Small intestine (tissue), 7 donors: ENCODE results near the gene IL1R2. TPM values are rescaled to one million over a fixed set of nuclear protein-coding genes. Genes with fewer than 3 reads are reported as not detected.

Experiments
- DNase-seq, 2 donors: peaks; one replicate each; pipeline versions ENCODE4 v3.0.0 to v3.0.0-alpha.2; 2013
- FAIRE-seq: peaks from 2 replicates; lab custom pipeline; 2012; peaks lifted over from hg19 to GRCh38; lab: Jason Lieb, UNC
- H3K27ac ChIP-seq, 3 donors: one replicate each; pipeline ENCODE4 v1.5.1; 2013; ENCODE audit warnings: low read length in 2 of 3, mild to moderate bottlenecking in 2 of 3, control low read depth in 1 of 3, inconsistent platforms in 1 of 3, low read depth in 1 of 3, moderate library complexity in 1 of 3
- H3K27me3 ChIP-seq, 3 donors: one replicate each; pipeline ENCODE4 v1.6.1; 2013; ENCODE audit warnings: low read length in 3 of 3, inconsistent platforms in 1 of 3; ENCODE audit not compliant: control insufficient read depth in 3 of 3, insufficient read depth in 3 of 3
- H3K36me3 ChIP-seq, 3 donors: one replicate each; pipeline ENCODE4 v1.6.1; 2013; ENCODE audit warnings: low read length in 3 of 3, inconsistent platforms in 1 of 3, low read depth in 1 of 3, mild to moderate bottlenecking in 1 of 3, moderate library complexity in 1 of 3; ENCODE audit not compliant: control insufficient read depth in 3 of 3, insufficient read depth in 2 of 3
- H3K4me1 ChIP-seq, 3 donors: one replicate each; pipeline ENCODE4 v1.6.1; 2013; ENCODE audit warnings: low read length in 2 of 3, inconsistent platforms in 1 of 3, low read depth in 1 of 3, mild to moderate bottlenecking in 1 of 3, moderate library complexity in 1 of 3; ENCODE audit not compliant: control insufficient read depth in 3 of 3, insufficient read depth in 2 of 3
- H3K4me3 ChIP-seq, 3 donors: one replicate each; pipeline ENCODE4 v1.5.1; 2013; ENCODE audit warnings: low read length in 3 of 3, control low read depth in 1 of 3, inconsistent platforms in 1 of 3, low read depth in 1 of 3, mild to moderate bottlenecking in 1 of 3, moderate library complexity in 1 of 3
- H3K9me3 ChIP-seq, 2 donors: one replicate each; pipeline ENCODE4 v1.6.1; 2013; ENCODE audit warnings: low read depth in 1 of 2, low read length in 1 of 2; ENCODE audit not compliant: control insufficient read depth in 2 of 2, insufficient read depth in 1 of 2
- WGBS, 3 donors: extraction: QIAGEN DNeasy Blood & Tissue Kit; methylation state at CpG; one replicate each; pipeline ENCODE4 v1.1.7; 2013; 5-methylcytosine and 5-hydroxymethylcytosine counted together
- polyA plus RNA-seq, 4 donors: library from polyadenylated mRNA; stranded (reverse) in 3 of 4; unstranded in 1 of 4; fragments of 200-250 nt in 3 of 4; fragments of 120-200 nt in 1 of 4; gene quantifications; one replicate each; pipeline versions ENCODE4 v1.2.1 to v1.2.3, GENCODE V29; 2013
- donor health status: healthy with polysubstance abuse.
- donor health status: control.
- donor health status: control.
- donor health status: Bipolar disorder and iron deficiency.
- donor health status: healthy.

IL1R2 gene
- polyA plus RNA-seq, 4 donors: 1.5 to 5.2 (median 2.7) TPM

GRCh38 chr2:102070058-102070642, 78.4 kb downstream of the IL1R2 start:
- H3K27me3 ChIP-seq: no peaks in the 10 kb centered on the region
- H3K4me3 ChIP-seq: no peak overlapping the region
- peak in 1 of 2 donors; percentile 52 for DNase-seq
- 40 to 46% (median 45%) methylated on average over 8 of the region's 8 CpGs for WGBS, 3 donors
- peaks cover 0 to 13% of the 10 kb centered on the region in 2 donors for H3K9me3 ChIP-seq
- H3K4me1 ChIP-seq: peaks cover 0 to 17% (median 5%) of the 10 kb centered on the region in 3 donors
- FAIRE-seq: no peak
- H3K27ac ChIP-seq: peak overlapping the region in 2 of 3 donors; percentile 70 to 88
- H3K36me3 ChIP-seq: no peaks in the 10 kb centered on the region

GRCh38 chr2:102072741-102073140, 81.0 kb downstream of the IL1R2 start:
- WGBS, 3 donors: 77 to 88% (median 80%) methylated on average over 5 of the region's 5 CpGs
- FAIRE-seq (no peak), DNase-seq (no peak)
- Histone ChIP-seq H3K36me3 (no peaks in the 10 kb centered on the region), H3K9me3 (no peaks in the 10 kb centered on the region), H3K27me3 (no peaks in the 10 kb centered on the region), H3K27ac (peak overlapping the region in 1 of 3 donors; percentile 29), H3K4me1 (peaks cover 0 to 14% (median 5%) of the 10 kb centered on the region in 3 donors), H3K4me3 (no peak overlapping the region)

GRCh38 chr2:102073168-102073724, 81.5 kb downstream of the IL1R2 start:
- Histone ChIP-seq H3K27ac (peak overlapping the region in 1 of 3 donors; percentile 29), H3K27me3 (no peaks in the 10 kb centered on the region), H3K36me3 (no peaks in the 10 kb centered on the region), H3K4me3 (no peak overlapping the region), H3K9me3 (no peaks in the 10 kb centered on the region), H3K4me1 (peaks cover 0 to 14% (median 5%) of the 10 kb centered on the region in 3 donors)
- FAIRE-seq: no peak
- DNase-seq: no peak
- 89 to 94% (median 92%) methylated on average over 2 of the region's 2 CpGs for WGBS, 3 donors

- no peak overlapping the region for H3K27ac ChIP-seq
- DNase-seq: no peak
- 69 to 76% (median 76%) methylated on average over 6 of the region's 6 CpGs for WGBS, 3 donors
These were observed 82.5 kb downstream of the IL1R2 start for GRCh38 chr2:102074152-102074783.

GRCh38 chr2:102075479-102075878, 83.7 kb downstream of the IL1R2 start:
- H3K27me3 ChIP-seq: no peaks in the 10 kb centered on the region
- H3K9me3 ChIP-seq: no peaks in the 10 kb centered on the region
- FAIRE-seq (no peak), DNase-seq (no peak)
- no peaks in the 10 kb centered on the region for H3K36me3 ChIP-seq
- H3K4me1 ChIP-seq: peaks cover 0 to 2% (median 0%) of the 10 kb centered on the region in 3 donors
- no peak overlapping the region for H3K27ac ChIP-seq
- no peak overlapping the region for H3K4me3 ChIP-seq
- 15 to 63% (median 37%) methylated on average over 2 of the region's 2 CpGs for WGBS, 3 donors

More at GRCh38 chr2:102074152-102074783, 82.5 kb downstream of the IL1R2 start:
- no peak for FAIRE-seq
- no peaks in the 10 kb centered on the region for H3K36me3 ChIP-seq
- H3K4me1 ChIP-seq: peaks cover 0 to 12% (median 5%) of the 10 kb centered on the region in 3 donors
- no peaks in the 10 kb centered on the region for H3K27me3 ChIP-seq
- H3K9me3 ChIP-seq: no peaks in the 10 kb centered on the region
- H3K4me3 ChIP-seq: no peak overlapping the region

- no peak for FAIRE-seq
- Histone ChIP-seq H3K4me3 (no peak overlapping the region), H3K36me3 (no peaks in the 10 kb centered on the region), H3K4me1 (no peaks in the 10 kb centered on the region), H3K27ac (no peak overlapping the region), H3K27me3 (no peaks in the 10 kb centered on the region), H3K9me3 (no peaks in the 10 kb centered on the region)
- DNase-seq: no peak
These were observed 84.8 kb downstream of the IL1R2 start for GRCh38 chr2:102076512-102076911.

Other genes starting within 250 kb of the IL1R2 start
- gene IL1R1, start 150.8 kb downstream of the IL1R2 start, polyA plus RNA-seq: 10 to 100 TPM in 3 of 4 donors, 1 to 10 TPM in 1; 2.9 to 36.7 (median 17.2) TPM
- under 1 TPM in 2 of 4 donors, not detected in 2; 0.25 to 0.34 TPM for gene IL1RL2, start 195.1 kb downstream of the IL1R2 start, polyA plus RNA-seq